Neural progenitor cell (in vitro differentiated cells): Measurements from ENCODE around the gene KIF3B. TPM values are rescaled to one million over a fixed set of nuclear protein-coding genes. Genes with fewer than 3 reads are reported as not detected.

Source experiments
- DNase-seq: peaks from one replicate; pipeline ENCODE4 v3.0.0-alpha.2; 2016; ENCODE audit warnings: low spot score
- H2AFZ ChIP-seq: fragments of 200-600 bp; sonication (generic); replicated peaks from 2 replicates; pipeline ENCODE4 v1.6.1; 2016; ENCODE audit warnings: antibody characterized with exemption
- H3F3A ChIP-seq: fragments of 200-600 bp; sonication (generic); 2 replicates; pipeline ENCODE4 v1.6.1; 2016; ENCODE audit warnings: antibody characterized with exemption, low read depth
- H3K27ac ChIP-seq: fragments of 200-600 bp; sonication (generic); 2 replicates; pipeline ENCODE4 v1.5.1; 2016; ENCODE audit warnings: mild to moderate bottlenecking
- H3K27me3 ChIP-seq: fragments of 200-600 bp; sonication (generic); 2 replicates; pipeline ENCODE4 v1.6.1; 2016; ENCODE audit warnings: mild to moderate bottlenecking, moderate library complexity
- H3K36me3 ChIP-seq: fragments of 200-600 bp; sonication (generic); 2 replicates; pipeline ENCODE4 v1.5.1; 2016
- H3K4me1 ChIP-seq: fragments of 200-600 bp; sonication (generic); 2 replicates; pipeline ENCODE4 v1.6.1; 2016; ENCODE audit warnings: mixed run types
- H3K4me2 ChIP-seq: fragments of 200-600 bp; sonication (generic); 2 replicates; pipeline ENCODE4 v1.6.1; 2016
- H3K4me3 ChIP-seq: fragments of 200-600 bp; sonication (generic); 2 replicates; pipeline ENCODE4 v1.5.1; 2016
- H3K79me2 ChIP-seq: fragments of 200-600 bp; sonication (generic); 2 replicates; pipeline ENCODE4 v1.6.1; 2016; ENCODE audit warnings: low read depth
- H3K9ac ChIP-seq: fragments of 200-600 bp; sonication (generic); 2 replicates; pipeline ENCODE4 v1.6.1; 2016
- H3K9me3 ChIP-seq: fragments of 200-600 bp; sonication (generic); 2 replicates; pipeline ENCODE4 v1.5.1; 2016; ENCODE audit warnings: low read depth
- H4K20me1 ChIP-seq: fragments of 200-600 bp; sonication (generic); 2 replicates; pipeline ENCODE4 v1.6.1; 2016; ENCODE audit warnings: low read depth
- H3K27ac Mint-ChIP-seq: 3 replicates; pipeline ENCODE4 v1.8.0; 2021; ENCODE audit warnings: mixed read lengths
- H3K27me3 Mint-ChIP-seq: 2 replicates; pipeline ENCODE4 v1.8.0; 2022; ENCODE audit warnings: low read depth, mild to moderate bottlenecking, inconsistent platforms, moderate library complexity, mixed read lengths; ENCODE audit not compliant: insufficient read depth
- H3K36me3 Mint-ChIP-seq: 3 replicates; pipeline ENCODE4 v1.8.0; 2021; ENCODE audit warnings: mixed read lengths
- H3K4me1 Mint-ChIP-seq: 3 replicates; pipeline ENCODE4 v1.8.0; 2021; ENCODE audit warnings: mixed read lengths
- H3K4me3 Mint-ChIP-seq: 3 replicates; pipeline ENCODE4 v1.8.0; 2021; ENCODE audit warnings: mild to moderate bottlenecking, moderate library complexity, mixed read lengths
- H3K9me3 Mint-ChIP-seq: 3 replicates; pipeline ENCODE4 v1.8.0; 2020; ENCODE audit warnings: mixed read lengths
- EZH2 ChIP-seq: fragments of 200-600 bp; sonication (generic); IDR thresholded peaks from 2 replicates; pipeline ENCODE4 v1.6.1; 2017; ENCODE audit warnings: antibody characterized with exemption, mild to moderate bottlenecking, moderate library complexity
- EZH2phosphoT487 ChIP-seq: fragments of 200-600 bp; sonication (generic); IDR thresholded peaks from 2 replicates; pipeline ENCODE4 v1.6.1; 2017; ENCODE audit warnings: antibody characterized with exemption
- total RNA-seq: library from RNA; depleted of rRNA; stranded (reverse); fragments of >200 nt; gene quantifications from 2 replicates; pipeline ENCODE4 v1.2.3, GENCODE V29; 2015; ENCODE audit warnings: low replicate concordance
- TF ChIP-seq, protein P1 (sequence below): fragments of 200-600 bp; sonication (generic); IDR thresholded peaks from 2 replicates; pipeline ENCODE4 v1.5.1; 2017; ENCODE audit warnings: antibody characterized with exemption, mild to moderate bottlenecking

The KIF3B gene
- total RNA-seq, 1 donor from 2014 or later, result 16.8 TPM

DNA sequence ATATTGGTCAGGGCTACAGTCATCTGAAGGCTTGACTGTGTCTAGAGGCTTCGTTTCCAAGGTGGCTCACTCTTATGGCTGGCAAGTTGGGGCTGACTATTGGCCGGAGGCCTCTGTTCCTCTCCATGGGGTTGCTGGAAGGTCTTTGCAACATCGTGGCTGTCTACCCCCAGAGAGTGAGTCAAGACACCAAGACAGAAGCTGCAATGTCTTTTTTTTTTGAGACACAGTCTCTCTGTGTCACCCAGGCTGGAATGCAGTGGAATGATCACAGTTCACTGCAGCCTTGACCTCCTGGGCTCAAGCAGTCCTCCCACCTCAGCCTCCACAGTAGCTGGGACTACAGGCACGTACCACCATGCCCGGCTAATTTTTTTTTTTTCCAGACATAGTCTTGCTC lies 29.4 kb upstream of the KIF3B start:
- no peaks in the 10 kb centered on the region for H3K27me3 ChIP-seq
- H3K36me3 Mint-ChIP-seq, result no peaks in the 10 kb centered on the region
- H3K9ac ChIP-seq, result no peak overlapping the region
- no peak overlapping the region for H3K4me2 ChIP-seq
- H3K9me3 ChIP-seq, result no peaks in the 10 kb centered on the region
- no peaks in the 10 kb centered on the region for H3K79me2 ChIP-seq
- H3K4me1 ChIP-seq, result no peaks in the 10 kb centered on the region
- no peak overlapping the region for H3K27ac Mint-ChIP-seq
- H3K27me3 Mint-ChIP-seq, result peaks cover under 1% of the 10 kb centered on the region
- H3K4me3 ChIP-seq, result no peak overlapping the region
- no peaks in the 10 kb centered on the region for H3K4me1 Mint-ChIP-seq
- H3K4me3 Mint-ChIP-seq, result no peak overlapping the region
- H3K27ac ChIP-seq, result no peak overlapping the region
- no peak overlapping the region for H2AFZ ChIP-seq
- TF ChIP-seq EZH2, result no peak
- TF ChIP-seq EZH2phosphoT487, result no peak
- TF ChIP-seq, protein P1, sequence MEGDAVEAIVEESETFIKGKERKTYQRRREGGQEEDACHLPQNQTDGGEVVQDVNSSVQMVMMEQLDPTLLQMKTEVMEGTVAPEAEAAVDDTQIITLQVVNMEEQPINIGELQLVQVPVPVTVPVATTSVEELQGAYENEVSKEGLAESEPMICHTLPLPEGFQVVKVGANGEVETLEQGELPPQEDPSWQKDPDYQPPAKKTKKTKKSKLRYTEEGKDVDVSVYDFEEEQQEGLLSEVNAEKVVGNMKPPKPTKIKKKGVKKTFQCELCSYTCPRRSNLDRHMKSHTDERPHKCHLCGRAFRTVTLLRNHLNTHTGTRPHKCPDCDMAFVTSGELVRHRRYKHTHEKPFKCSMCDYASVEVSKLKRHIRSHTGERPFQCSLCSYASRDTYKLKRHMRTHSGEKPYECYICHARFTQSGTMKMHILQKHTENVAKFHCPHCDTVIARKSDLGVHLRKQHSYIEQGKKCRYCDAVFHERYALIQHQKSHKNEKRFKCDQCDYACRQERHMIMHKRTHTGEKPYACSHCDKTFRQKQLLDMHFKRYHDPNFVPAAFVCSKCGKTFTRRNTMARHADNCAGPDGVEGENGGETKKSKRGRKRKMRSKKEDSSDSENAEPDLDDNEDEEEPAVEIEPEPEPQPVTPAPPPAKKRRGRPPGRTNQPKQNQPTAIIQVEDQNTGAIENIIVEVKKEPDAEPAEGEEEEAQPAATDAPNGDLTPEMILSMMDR, result no peak
- no peak for DNase-seq
- H3K9me3 Mint-ChIP-seq, result no peaks in the 10 kb centered on the region
- no peaks in the 10 kb centered on the region for H3K36me3 ChIP-seq
- no peaks in the 10 kb centered on the region for H3F3A ChIP-seq
- no peaks in the 10 kb centered on the region for H4K20me1 ChIP-seq

GRCh38 chr20:32249030-32249738 lies 28.3 kb upstream of the KIF3B start:
- no peak for DNase-seq
- H2AFZ ChIP-seq, result no peak overlapping the region
- H3K4me1 ChIP-seq, result no peaks in the 10 kb centered on the region
- no peak overlapping the region for H3K27ac ChIP-seq
- TF ChIP-seq EZH2phosphoT487, result no peak
- no peak for TF ChIP-seq EZH2
- TF ChIP-seq, protein P1, result no peak
- no peak overlapping the region for H3K4me2 ChIP-seq
- H3K27ac Mint-ChIP-seq, result no peak overlapping the region
- H3K79me2 ChIP-seq, result no peaks in the 10 kb centered on the region
- no peaks in the 10 kb centered on the region for H3K27me3 ChIP-seq
- no peaks in the 10 kb centered on the region for H3K9me3 ChIP-seq
- no peaks in the 10 kb centered on the region for H3F3A ChIP-seq
- H3K4me3 Mint-ChIP-seq, result no peak overlapping the region
- no peaks in the 10 kb centered on the region for H3K27me3 Mint-ChIP-seq
- H3K36me3 ChIP-seq, result no peaks in the 10 kb centered on the region
- H3K9me3 Mint-ChIP-seq, result no peaks in the 10 kb centered on the region
- H3K9ac ChIP-seq, result no peak overlapping the region
- H3K4me1 Mint-ChIP-seq, result no peaks in the 10 kb centered on the region
- no peaks in the 10 kb centered on the region for H3K36me3 Mint-ChIP-seq
- H4K20me1 ChIP-seq, result no peaks in the 10 kb centered on the region
- H3K4me3 ChIP-seq, result no peak overlapping the region

- H3K27ac ChIP-seq, result no peak overlapping the region
- no peak overlapping the region for H3K4me2 ChIP-seq
- H3K36me3 ChIP-seq, result no peaks in the 10 kb centered on the region
- H3K36me3 Mint-ChIP-seq, result no peaks in the 10 kb centered on the region
- H3K9me3 ChIP-seq, result no peaks in the 10 kb centered on the region
- H3K4me1 Mint-ChIP-seq, result peaks cover 4% of the 10 kb centered on the region
- no peak overlapping the region for H3K27ac Mint-ChIP-seq
- H3K9ac ChIP-seq, result no peak overlapping the region
- no peak overlapping the region for H2AFZ ChIP-seq
- no peaks in the 10 kb centered on the region for H3F3A ChIP-seq
- no peak overlapping the region for H3K4me3 Mint-ChIP-seq
- no peaks in the 10 kb centered on the region for H4K20me1 ChIP-seq
- H3K79me2 ChIP-seq, result no peaks in the 10 kb centered on the region
- no peaks in the 10 kb centered on the region for H3K4me1 ChIP-seq
- no peaks in the 10 kb centered on the region for H3K27me3 Mint-ChIP-seq
- H3K4me3 ChIP-seq, result no peak overlapping the region
- TF ChIP-seq EZH2phosphoT487 (no peak), EZH2 (no peak)
- TF ChIP-seq, protein P1, result no peak
- no peaks in the 10 kb centered on the region for H3K9me3 Mint-ChIP-seq
- no peaks in the 10 kb centered on the region for H3K27me3 ChIP-seq
- no peak for DNase-seq
Measured at GRCh38 chr20:32251470-32251869, 26.0 kb upstream of the KIF3B start.
